Measurements from ENCODE around the gene ADM5.

Gene ADM5

GRCh38 chr19:49680421-49681351 lies 8.7 kb upstream of the ADM5 start:
- Histone ChIP-seq H3K4me3 (ENCODE audit: low read depth, low read length) (peak overlapping the region; percentile 41), H3K27ac (peak overlapping the region; percentile 99)

GRCh38 chr19:49681830-49682229 lies 7.6 kb upstream of the ADM5 start:
- Histone ChIP-seq H3K27ac (no peak overlapping the region), H3K4me3 (ENCODE audit: low read depth, low read length) (no peak overlapping the region), H3K9me3 (ENCODE audit: severe bottlenecking) (no peaks in the 10 kb centered on the region), H3K27me3 (ENCODE audit: insufficient read depth, low read depth, severe bottlenecking) (no peaks in the 10 kb centered on the region), H3K36me3 (peaks cover 69% of the 10 kb centered on the region)
- no peak for DNase-seq
- no peak for TF ChIP-seq CTCF (IDR thresholded peaks at IDR 0.05; ENCODE audit: low read depth, low read length)

More at GRCh38 chr19:49680421-49681351, 8.7 kb upstream of the ADM5 start:
- Histone ChIP-seq H3K36me3 (peaks cover 61% of the 10 kb centered on the region), H3K27me3 (ENCODE audit: insufficient read depth, low read depth, severe bottlenecking) (no peaks in the 10 kb centered on the region), H3K9me3 (ENCODE audit: severe bottlenecking) (no peaks in the 10 kb centered on the region)
- TF ChIP-seq CTCF (IDR thresholded peaks at IDR 0.05; ENCODE audit: low read depth, low read length), result peak; percentile 94
- DNase-seq, result peak; percentile 95

GRCh38 chr19:49682274-49682673 lies 7.1 kb upstream of the ADM5 start:
- no peak overlapping the region for H3K4me3 ChIP-seq (ENCODE audit: low read depth, low read length)
- TF ChIP-seq CTCF (IDR thresholded peaks at IDR 0.05; ENCODE audit: low read depth, low read length), result no peak
- no peaks in the 10 kb centered on the region for H3K9me3 ChIP-seq (ENCODE audit: severe bottlenecking)
- no peaks in the 10 kb centered on the region for H3K27me3 ChIP-seq (ENCODE audit: insufficient read depth, low read depth, severe bottlenecking)
- H3K27ac ChIP-seq, result no peak overlapping the region
- H3K36me3 ChIP-seq, result peaks cover 70% of the 10 kb centered on the region
- no peak for DNase-seq

GRCh38 chr19:49683814-49684250 lies 5.6 kb upstream of the ADM5 start:
- Histone ChIP-seq H3K4me3 (ENCODE audit: low read depth, low read length) (no peak overlapping the region), H3K9me3 (ENCODE audit: severe bottlenecking) (no peaks in the 10 kb centered on the region), H3K27ac (no peak overlapping the region), H3K36me3 (peaks cover 73% of the 10 kb centered on the region), H3K27me3 (ENCODE audit: insufficient read depth, low read depth, severe bottlenecking) (no peaks in the 10 kb centered on the region)
- TF ChIP-seq CTCF (IDR thresholded peaks at IDR 0.05; ENCODE audit: low read depth, low read length), result no peak
- no peak for DNase-seq

GRCh38 chr19:49684251-49684982 lies 5.0 kb upstream of the ADM5 start:
- Histone ChIP-seq H3K27ac (no peak overlapping the region), H3K4me3 (ENCODE audit: low read depth, low read length) (no peak overlapping the region), H3K27me3 (ENCODE audit: insufficient read depth, low read depth, severe bottlenecking) (no peaks in the 10 kb centered on the region), H3K36me3 (peaks cover 77% of the 10 kb centered on the region), H3K9me3 (ENCODE audit: severe bottlenecking) (no peaks in the 10 kb centered on the region)
- TF ChIP-seq CTCF (IDR thresholded peaks at IDR 0.05; ENCODE audit: low read depth, low read length), result peak; percentile 54
- no peak for DNase-seq

Measured in WERI-Rb-1 (cell line).